GM12891 (cell line): ENCODE measurements around the gene MFAP1.

Experiments used
- POLR2A ChIP-seq: IDR thresholded peaks from 2 replicates; pipeline ENCODE4 v1.6.1; 2011; ENCODE audit warnings: low read depth, low read length, control low read depth
- POLR2AphosphoS5 ChIP-seq: IDR thresholded peaks from 2 replicates; pipeline ENCODE4 v1.6.1; 2011; ENCODE audit warnings: low read depth, low read length, control low read depth

- TF ChIP-seq POLR2A: no peak
- no peak; the same call in 1 of the 2 replicates for TF ChIP-seq POLR2AphosphoS5
These were observed 48.3 kb downstream of the MFAP1 start for GRCh38 chr15:43776101-43776717.
